GM18868 (cell line): ENCODE results near the gene SYNE2.

ENCODE experiments used
- ATAC-seq: cut with Tn5 transposase; IDR thresholded peaks from one replicate; pipeline ENCODE4 v1.9.1; 2021; ENCODE audit warnings: mild to moderate bottlenecking, moderate library complexity; ENCODE audit not compliant: unreplicated experiment

The SYNE2 gene

GRCh38 chr14:64186231-64187129 lies 333.7 kb downstream of the SYNE2 start:
- no peak for ATAC-seq

GRCh38 chr14:64187331-64187730 lies 334.5 kb downstream of the SYNE2 start:
- no peak for ATAC-seq

GRCh38 chr14:64190974-64191502 lies 338.2 kb downstream of the SYNE2 start:
- ATAC-seq = no peak

- no peak for ATAC-seq
Observed at GRCh38 chr14:64191756-64192155, 339.0 kb downstream of the SYNE2 start.

GRCh38 chr14:64193821-64194220 lies 341.0 kb downstream of the SYNE2 start:
- no peak for ATAC-seq

GRCh38 chr14:64194404-64194803 lies 341.6 kb downstream of the SYNE2 start:
- ATAC-seq = no peak

- peak; percentile 73 for ATAC-seq
Observed at GRCh38 chr14:64195199-64195598, 342.4 kb downstream of the SYNE2 start.

GRCh38 chr14:64196056-64196455 lies 343.3 kb downstream of the SYNE2 start:
- no peak for ATAC-seq

- peak; percentile 83 for ATAC-seq
Observed at GRCh38 chr14:64196814-64197411, 344.1 kb downstream of the SYNE2 start.

- ATAC-seq = no peak
Observed at GRCh38 chr14:64197996-64198395, 345.2 kb downstream of the SYNE2 start.

GRCh38 chr14:64198486-64198885 lies 345.7 kb downstream of the SYNE2 start:
- ATAC-seq = no peak

GRCh38 chr14:64200170-64200569 lies 347.4 kb downstream of the SYNE2 start:
- no peak for ATAC-seq

GRCh38 chr14:64201296-64201695 lies 348.5 kb downstream of the SYNE2 start:
- no peak for ATAC-seq

- ATAC-seq = no peak
Observed at GRCh38 chr14:64201921-64202545, 349.2 kb downstream of the SYNE2 start.

GRCh38 chr14:64202716-64203115 lies 349.9 kb downstream of the SYNE2 start:
- ATAC-seq = no peak

- no peak for ATAC-seq
Observed at GRCh38 chr14:64203366-64204006, 350.7 kb downstream of the SYNE2 start.

GRCh38 chr14:64208261-64208660 lies 355.5 kb downstream of the SYNE2 start:
- no peak for ATAC-seq

- no peak for ATAC-seq
Observed at GRCh38 chr14:64208981-64209380, 356.2 kb downstream of the SYNE2 start.

- peak; percentile 76 for ATAC-seq
Observed at GRCh38 chr14:64209444-64210131, 356.8 kb downstream of the SYNE2 start.

- no peak for ATAC-seq
Observed at GRCh38 chr14:64210216-64210615, 357.4 kb downstream of the SYNE2 start.
